ENCODE results near the gene TMED9. TPM values are rescaled to one million over a fixed set of nuclear protein-coding genes. Genes with fewer than 3 reads are reported as not detected.
"Not testable (repeated sequence)": the region's sequence is repeated elsewhere in the genome, so short reads cannot be mapped to it uniquely, and the experiment has no call there.

The TMED9 gene
- total and polyA plus RNA-seq, 4 donors = 76.4 to 325 (median 182) TPM

DNA sequence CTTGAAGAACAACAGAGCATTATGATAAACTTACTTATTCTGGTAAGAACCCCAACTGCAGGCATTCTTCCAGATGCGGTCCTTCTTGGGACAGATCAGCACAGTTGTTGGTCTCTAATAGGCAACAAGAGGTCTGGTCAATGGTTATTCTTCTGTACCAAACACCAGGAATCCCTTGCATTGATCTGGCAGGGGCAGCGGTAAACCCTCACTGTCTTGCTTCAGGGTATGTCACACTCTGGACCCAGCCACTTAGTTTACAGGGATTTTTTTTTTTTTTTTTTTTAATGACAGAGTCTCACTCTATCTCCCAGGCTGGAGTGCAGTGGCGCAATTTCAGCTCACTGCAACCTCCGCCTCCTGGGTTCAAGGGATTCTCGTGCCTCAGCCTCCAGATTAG is 36.3 kb upstream of the TMED9 start:
- WGBS, 2 donors = 93 to 96% methylated on average over 5 of the region's 5 CpGs
- Histone ChIP-seq H3K9me3 (ENCODE audit: control insufficient read depth in 4 of 4, insufficient read depth in 3 of 4, low read length in 3 of 4) (no peaks in the 10 kb centered on the region), H3K27me3 (ENCODE audit: control insufficient read depth in 3 of 3, insufficient read depth in 3 of 3, low read length in 2 of 3) (no peaks in the 10 kb centered on the region), H3K27ac (ENCODE audit: low read depth in 1 of 2, low read length in 1 of 2) (no peak overlapping the region), H3K36me3 (ENCODE audit: control insufficient read depth in 4 of 4, insufficient read depth in 4 of 4, low read length in 4 of 4) (peaks cover 0 to 16% (median 7%) of the 10 kb centered on the region in 4 donors), H3K4me3 (no peak overlapping the region), H3K9ac (ENCODE audit: insufficient read depth in 1 of 2, low read length in 2 of 2) (no peak overlapping the region), H3K4me1 (ENCODE audit: control insufficient read depth in 5 of 5, insufficient read depth in 5 of 5, low read length in 5 of 5) (peaks cover 4 to 19% (median 7%) of the 10 kb centered on the region in 5 donors)
- TF ChIP-seq, protein P1, sequence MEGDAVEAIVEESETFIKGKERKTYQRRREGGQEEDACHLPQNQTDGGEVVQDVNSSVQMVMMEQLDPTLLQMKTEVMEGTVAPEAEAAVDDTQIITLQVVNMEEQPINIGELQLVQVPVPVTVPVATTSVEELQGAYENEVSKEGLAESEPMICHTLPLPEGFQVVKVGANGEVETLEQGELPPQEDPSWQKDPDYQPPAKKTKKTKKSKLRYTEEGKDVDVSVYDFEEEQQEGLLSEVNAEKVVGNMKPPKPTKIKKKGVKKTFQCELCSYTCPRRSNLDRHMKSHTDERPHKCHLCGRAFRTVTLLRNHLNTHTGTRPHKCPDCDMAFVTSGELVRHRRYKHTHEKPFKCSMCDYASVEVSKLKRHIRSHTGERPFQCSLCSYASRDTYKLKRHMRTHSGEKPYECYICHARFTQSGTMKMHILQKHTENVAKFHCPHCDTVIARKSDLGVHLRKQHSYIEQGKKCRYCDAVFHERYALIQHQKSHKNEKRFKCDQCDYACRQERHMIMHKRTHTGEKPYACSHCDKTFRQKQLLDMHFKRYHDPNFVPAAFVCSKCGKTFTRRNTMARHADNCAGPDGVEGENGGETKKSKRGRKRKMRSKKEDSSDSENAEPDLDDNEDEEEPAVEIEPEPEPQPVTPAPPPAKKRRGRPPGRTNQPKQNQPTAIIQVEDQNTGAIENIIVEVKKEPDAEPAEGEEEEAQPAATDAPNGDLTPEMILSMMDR (IDR thresholded peaks at IDR 0.05; ENCODE audit: control extremely low read depth, extremely low read depth) = no peak
- ATAC-seq (ENCODE audit: insufficient read depth, low FRiP score) (no peak), DNase-seq (no peak)

- ATAC-seq (ENCODE audit: insufficient read depth, low FRiP score) = no peak
Measured at GRCh38 chr5:177557041-177557647, 34.9 kb upstream of the TMED9 start.

GRCh38 chr5:177557796-177558195 is 34.2 kb upstream of the TMED9 start:
- Histone ChIP-seq H3K9ac (ENCODE audit: insufficient read depth in 1 of 2, low read length in 2 of 2) (no peak overlapping the region), H3K27me3 (ENCODE audit: control insufficient read depth in 3 of 3, insufficient read depth in 3 of 3, low read length in 2 of 3) (no peaks in the 10 kb centered on the region), H3K36me3 (ENCODE audit: control insufficient read depth in 4 of 4, insufficient read depth in 4 of 4, low read length in 4 of 4) (peaks cover 0 to 3% (median 2%) of the 10 kb centered on the region in 4 donors), H3K4me3 (no peak overlapping the region), H3K4me1 (ENCODE audit: control insufficient read depth in 5 of 5, insufficient read depth in 5 of 5, low read length in 5 of 5) (peaks cover 0 to 14% (median 4%) of the 10 kb centered on the region in 5 donors), H3K27ac (ENCODE audit: low read depth in 1 of 2, low read length in 1 of 2) (no peak overlapping the region), H3K9me3 (ENCODE audit: control insufficient read depth in 4 of 4, insufficient read depth in 3 of 4, low read length in 3 of 4) (no peaks in the 10 kb centered on the region)
- no peak for DNase-seq
- TF ChIP-seq, protein P1 (IDR thresholded peaks at IDR 0.05; ENCODE audit: control extremely low read depth, extremely low read depth) = no peak
- 90 to 92% methylated on average over 5 of the region's 5 CpGs for WGBS, 2 donors
- no peak for ATAC-seq (ENCODE audit: insufficient read depth, low FRiP score)

More at GRCh38 chr5:177557041-177557647, 34.9 kb upstream of the TMED9 start:
- peaks cover 4 to 19% (median 7%) of the 10 kb centered on the region in 5 donors for H3K4me1 ChIP-seq (ENCODE audit: control insufficient read depth in 5 of 5, insufficient read depth in 5 of 5, low read length in 5 of 5)
- WGBS, 2 donors = 43 to 57% methylated on average over 4 of the region's 4 CpGs
- H3K27ac ChIP-seq (ENCODE audit: low read depth in 1 of 2, low read length in 1 of 2) = no peak overlapping the region
- no peak overlapping the region for H3K9ac ChIP-seq (ENCODE audit: insufficient read depth in 1 of 2, low read length in 2 of 2)
- DNase-seq = peak in 1 of 3 donors; percentile 38
- H3K36me3 ChIP-seq (ENCODE audit: control insufficient read depth in 4 of 4, insufficient read depth in 4 of 4, low read length in 4 of 4) = peaks cover 0 to 9% (median 4%) of the 10 kb centered on the region in 4 donors
- no peaks in the 10 kb centered on the region for H3K27me3 ChIP-seq (ENCODE audit: control insufficient read depth in 3 of 3, insufficient read depth in 3 of 3, low read length in 2 of 3)
- TF ChIP-seq, protein P1 (IDR thresholded peaks at IDR 0.05; ENCODE audit: control extremely low read depth, extremely low read depth) = no peak
- no peaks in the 10 kb centered on the region for H3K9me3 ChIP-seq (ENCODE audit: control insufficient read depth in 4 of 4, insufficient read depth in 3 of 4, low read length in 3 of 4)
- H3K4me3 ChIP-seq = no peak overlapping the region

- 53% methylated on average over 7 to 8 of the region's 8 CpGs for WGBS, 2 donors
- H3K9ac ChIP-seq (ENCODE audit: insufficient read depth in 1 of 2, low read length in 2 of 2) = not testable (repeated sequence)
Measured at GRCh38 chr5:177559446-177559941, 32.5 kb upstream of the TMED9 start.

More at GRCh38 chr5:177559446-177559941, 32.5 kb upstream of the TMED9 start:
- not testable (repeated sequence) for H3K4me3 ChIP-seq; H3K4me1 ChIP-seq (ENCODE audit: control insufficient read depth in 5 of 5, insufficient read depth in 5 of 5, low read length in 5 of 5); H3K36me3 ChIP-seq (ENCODE audit: control insufficient read depth in 4 of 4, insufficient read depth in 4 of 4, low read length in 4 of 4); ATAC-seq (ENCODE audit: insufficient read depth, low FRiP score); H3K27ac ChIP-seq (ENCODE audit: low read depth in 1 of 2, low read length in 1 of 2); H3K27me3 ChIP-seq (ENCODE audit: control insufficient read depth in 3 of 3, insufficient read depth in 3 of 3, low read length in 2 of 3); H3K9me3 ChIP-seq (ENCODE audit: control insufficient read depth in 4 of 4, insufficient read depth in 3 of 4, low read length in 3 of 4); DNase-seq
